MCF 10A (cell line): Measurements from ENCODE around the gene KAZN. TPM values are rescaled to one million over a fixed set of nuclear protein-coding genes. Genes with fewer than 3 reads are reported as not detected.

Source experiments
- BruUV-seq: library from RNA; stranded (reverse); fragments of 400-500 nt; replicated peaks from 2 replicates; lab custom pipeline; 2021; lab: Mats Ljungman, UMichigan
- CTCF ChIA-PET: fragments of 300-600 bp; sonication (Branson Sonifier 250); formaldehyde crosslinking; extraction: SDS; loops from one replicate; lab custom pipeline; 2021; ENCODE audit warnings: antibody characterized with exemption, inconsistent platforms; lab: Yijun Ruan, JAX
- POLR2A ChIA-PET: fragments of 300-600, 350-650 bp; sonication (Branson Sonifier 250); formaldehyde crosslinking; extraction: SDS; loops from one replicate; lab custom pipeline; 2020; ENCODE audit warnings: antibody characterized with exemption, inconsistent platforms; lab: Yijun Ruan, JAX
- DNase-seq: peaks from one replicate; pipeline ENCODE4 v3.0.0-alpha.2; 2018; ENCODE audit not compliant: unreplicated experiment
- H3K27ac Mint-ChIP-seq: one replicate; pipeline ENCODE4 v1.8.0; 2022; ENCODE audit warnings: mild to moderate bottlenecking, low read depth, mixed read lengths; ENCODE audit not compliant: unreplicated experiment
- H3K27me3 Mint-ChIP-seq: one replicate; pipeline ENCODE4 v1.8.0; 2022; ENCODE audit warnings: mixed read lengths; ENCODE audit not compliant: insufficient read depth, unreplicated experiment
- H3K36me3 Mint-ChIP-seq: one replicate; pipeline ENCODE4 v1.8.0; 2022; ENCODE audit warnings: mild to moderate bottlenecking, moderate library complexity, mixed read lengths; ENCODE audit not compliant: insufficient read depth, unreplicated experiment
- H3K4me1 Mint-ChIP-seq: one replicate; pipeline ENCODE4 v1.8.0; 2022; ENCODE audit warnings: mixed read lengths; ENCODE audit not compliant: insufficient read depth, unreplicated experiment
- H3K4me3 Mint-ChIP-seq: one replicate; pipeline ENCODE4 v1.8.0; 2022; ENCODE audit warnings: mild to moderate bottlenecking, moderate library complexity, mixed read lengths; ENCODE audit not compliant: unreplicated experiment
- H3K9me3 Mint-ChIP-seq: one replicate; pipeline ENCODE4 v1.8.0; 2022; ENCODE audit warnings: mixed read lengths; ENCODE audit not compliant: unreplicated experiment
- CTCF ChIP-seq: fragments of 200-600 bp; IDR thresholded peaks from one replicate; pipeline ENCODE4 v1.8.0; 2022; ENCODE audit warnings: antibody characterized with exemption, mild to moderate bottlenecking; ENCODE audit not compliant: unreplicated experiment
- intact Hi-C: fragments of 100-400 bp; cut with micrococcal nuclease; formaldehyde crosslinking; loops from 2 replicates; pipeline ENCODE4 v1.14.1; 2022
- total RNA-seq: library from RNA; stranded (reverse); gene quantifications from 2 replicates; pipeline ENCODE4 v1.2.3, GENCODE V29; 2022

KAZN gene
- total RNA-seq, 1 experiment from 2014 or later = 3.3 TPM

GRCh38 chr1:14741532-14741931, 143.0 kb downstream of the KAZN start:
- DNase-seq = no peak
- BruUV-seq = no TSS peak
- Mint-ChIP-seq H3K27me3 (no peaks in the 10 kb centered on the region), H3K4me3 (no peak overlapping the region), H3K9me3 (no peaks in the 10 kb centered on the region), H3K36me3 (no peaks in the 10 kb centered on the region), H3K4me1 (peaks cover 39% of the 10 kb centered on the region), H3K27ac (peak overlapping the region; percentile 82)
- intact Hi-C loops = loop anchor here (5.0 kb wide), 1 partner anchor 46 kb away; no protein-coding TSS in a partner anchor
- ChIA-PET CTCF (interaction anchor here (0.6 to 1.3 kb wide), 7 partner anchors 8 to 529 kb away, joined by 3 to 4 read pairs (median 3); no protein-coding TSS in a partner anchor), POLR2A (interaction anchor here (0.8 to 2.3 kb wide), 6 partner anchors 9 to 409 kb away, joined by 3 to 37 read pairs (median 4); no protein-coding TSS in a partner anchor)
- no peak for TF ChIP-seq CTCF

- POLR2A ChIA-PET = interaction anchor here (0.7 to 2.3 kb wide), 11 partner anchors 10 to 410 kb away, joined by 3 to 37 read pairs (median 4); no protein-coding TSS in a partner anchor
- Mint-ChIP-seq H3K36me3 (no peaks in the 10 kb centered on the region), H3K4me1 (peaks cover 33% of the 10 kb centered on the region)
These were observed 143.9 kb downstream of the KAZN start for GRCh38 chr1:14742181-14742980.

GRCh38 chr1:14743368-14743767, 144.9 kb downstream of the KAZN start:
- Mint-ChIP-seq H3K27ac (no peak overlapping the region), H3K4me1 (peaks cover 26% of the 10 kb centered on the region), H3K36me3 (no peaks in the 10 kb centered on the region), H3K9me3 (no peaks in the 10 kb centered on the region), H3K27me3 (no peaks in the 10 kb centered on the region), H3K4me3 (no peak overlapping the region)
- intact Hi-C loops = loop anchor here (5.0 kb wide), 1 partner anchor 44 kb away; no protein-coding TSS in a partner anchor
- CTCF ChIA-PET = no interaction called here
- POLR2A ChIA-PET = interaction anchor here (1.5 kb wide), 2 partner anchors 20 to 221 kb away, joined by 4 read pairs; no protein-coding TSS in a partner anchor
- no TSS peak for BruUV-seq
- no peak for DNase-seq
- TF ChIP-seq CTCF = no peak

More at GRCh38 chr1:14742181-14742980, 143.9 kb downstream of the KAZN start:
- peak overlapping the region; percentile 82 for H3K27ac Mint-ChIP-seq
- intact Hi-C loops = loop anchor here (5.0 kb wide), 1 partner anchor 45 kb away; no protein-coding TSS in a partner anchor
- CTCF ChIA-PET = interaction anchor here (0.6 to 1.3 kb wide), 5 partner anchors 9 to 509 kb away, joined by 3 to 4 read pairs (median 4); no protein-coding TSS in a partner anchor
- TF ChIP-seq CTCF = no peak
- BruUV-seq = no TSS peak
- H3K9me3 Mint-ChIP-seq = no peaks in the 10 kb centered on the region
- no peaks in the 10 kb centered on the region for H3K27me3 Mint-ChIP-seq
- peak overlapping the region; percentile 0 for H3K4me3 Mint-ChIP-seq
- DNase-seq = peak; percentile 97
